ENCODE data around the gene WDR46. TPM values are rescaled to one million over a fixed set of nuclear protein-coding genes. Genes with fewer than 3 reads are reported as not detected.

The WDR46 gene
- total and polyA plus RNA-seq, 2 donors (not counting 3 experiments of a cell fraction or from before 2014, with no cell fraction given): 61.4 to 71.2 TPM

DNA sequence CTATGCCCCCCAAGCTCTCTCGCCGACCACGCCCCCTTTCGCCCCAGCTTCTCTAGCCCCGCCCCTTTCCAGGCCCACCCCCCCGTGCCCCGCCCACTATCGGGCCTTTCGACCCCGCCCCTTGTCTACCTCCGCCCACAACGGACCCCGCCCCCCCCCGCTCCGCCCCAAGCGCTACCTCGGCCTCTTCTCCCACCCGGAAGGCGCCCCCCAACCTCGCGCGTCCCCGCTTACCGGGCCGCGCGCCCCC lies 28.3 kb upstream of the WDR46 start:
- H3K27ac ChIP-seq (ENCODE audit: insufficient read depth, low read depth, low read length): no peak overlapping the region
- peaks cover 5 to 22% of the 10 kb centered on the region in 2 experiments for H3K36me3 ChIP-seq (ENCODE audit: control insufficient read depth in 2 of 2, extremely low read depth in 1 of 2, insufficient read depth in 2 of 2, low read length in 2 of 2)
- TF ChIP-seq JUN (IDR thresholded peaks at IDR 0.05; ENCODE audit: borderline replicate concordance, insufficient read depth, insufficient read length, low read depth) (no peak), MAX (IDR thresholded peaks at IDR 0.05; ENCODE audit: insufficient read depth, insufficient read length) (no peak), POLR2A (IDR thresholded peaks at IDR 0.05; ENCODE audit: low read depth, low read length) (no peak), CTCF (IDR thresholded peaks at IDR 0.05; ENCODE audit: extremely low read depth in 1 of 2, insufficient read depth in 1 of 2, low read depth in 1 of 2, low read length in 2 of 2) (no peak), GATA2 (IDR thresholded peaks at IDR 0.05; ENCODE audit: insufficient read depth, insufficient read length, low read depth, low read length) (no peak), MYC (IDR thresholded peaks at IDR 0.05; ENCODE audit: low read depth, low read length) (no peak), EZH2 (IDR thresholded peaks at IDR 0.05; ENCODE audit: borderline replicate concordance, low read depth, low read length, severe bottlenecking) (no peak), FOS (IDR thresholded peaks at IDR 0.05; ENCODE audit: borderline replicate concordance, insufficient read depth, low read length) (no peak), POLR2AphosphoS5 (IDR thresholded peaks at IDR 0.05; ENCODE audit: insufficient read depth, low read depth, low read length) (no peak)
- intact Hi-C loops (cut with micrococcal nuclease) (loop anchor here (10.0 kb wide), 1 partner anchor 257 kb away; no protein-coding TSS in a partner anchor), dilution Hi-C loops (cut with MboI; ENCODE audit: extremely low pct_ligation_motif_present, low sequenced_read_pairs) (no loop called here)
- no TSS peak for BruUV-seq (replicated peaks)
- DNase-seq (ENCODE audit: low read depth, low spot score): peak; percentile 25
- FAIRE-seq: no peak
- POLR2A ChIA-PET: interaction anchor here (0.6 to 1.4 kb wide), 9 partner anchors 11 to 470 kb away, joined by 3 to 10 read pairs (median 4); partner anchors contain the start of genes RGL2, RPS18 and VPS52
- no peaks in the 10 kb centered on the region for H3K9me1 ChIP-seq (replicated peaks; ENCODE audit: control insufficient read depth, extremely low read depth, insufficient read depth, low read length)
- CTCF ChIA-PET: interaction anchor here (0.8 to 1.8 kb wide), 7 partner anchors 9 to 464 kb away, joined by 3 to 17 read pairs (median 3); partner anchors contain the start of genes B3GALT4, PFDN6, RGL2 and TAP1
- peak overlapping the region in 1 of 3 experiments; percentile 60 for H3K4me3 ChIP-seq (replicated peaks in 1 of 3; ENCODE audit: insufficient read depth in 1 of 3, low read depth in 1 of 3, low read length in 3 of 3)
- H4K20me1 ChIP-seq (replicated peaks; ENCODE audit: control insufficient read depth, extremely low read depth, insufficient read depth, low read length): no peaks in the 10 kb centered on the region
- peaks cover 57% of the 10 kb centered on the region for H3K4me1 ChIP-seq (ENCODE audit: control insufficient read depth, extremely low read depth, insufficient read depth, low read length)
- no peak overlapping the region for H2AFZ ChIP-seq (ENCODE audit: low read depth, low read length)
- no peaks in the 10 kb centered on the region for H3K9me3 ChIP-seq (replicated peaks; ENCODE audit: control insufficient read depth, insufficient read depth, low read length)
- no peak overlapping the region for H3K4me2 ChIP-seq (ENCODE audit: insufficient read depth, low read length)
- peaks cover 41% of the 10 kb centered on the region for H3K79me2 ChIP-seq (ENCODE audit: control insufficient read depth, insufficient read depth, low read length)
- no peaks in the 10 kb centered on the region for H3K27me3 ChIP-seq (ENCODE audit: control insufficient read depth in 2 of 2, insufficient read depth in 2 of 2, low read length in 2 of 2)
- no peak overlapping the region for H3K9ac ChIP-seq (replicated peaks; ENCODE audit: extremely low read depth, insufficient read depth, low read length)
